PC-3 (cell line): ENCODE results near the gene ERBB4. TPM values are rescaled to one million over a fixed set of nuclear protein-coding genes. Genes with fewer than 3 reads are reported as not detected.

Experiments used
- ATAC-seq: fragments of 200-7000 bp; cut with Tn5 transposase; 2 replicates; pipeline ENCODE4 v1.9.1; 2020; ENCODE audit warnings: mild to moderate bottlenecking, moderate library complexity
- BruUV-seq: library from RNA; stranded (reverse); fragments of 400-500 nt; replicated peaks from 2 replicates; lab custom pipeline; 2021; lab: Mats Ljungman, UMichigan
- CTCF ChIA-PET: fragments of 300-600 bp; sonication (Branson Sonifier 250); formaldehyde crosslinking; loops from one replicate; lab custom pipeline; 2022; ENCODE audit warnings: antibody characterized with exemption; lab: Charles Lee
- POLR2A ChIA-PET: fragments of 300-600 bp; sonication (Branson Sonifier 250); formaldehyde crosslinking; loops from one replicate; lab custom pipeline; 2022; ENCODE audit warnings: antibody characterized with exemption; ENCODE audit not compliant: unreplicated experiment; lab: Charles Lee
- DNase-seq: peaks from one replicate; pipeline ENCODE4 v3.0.0-alpha.2; 2015
- H2AFZ ChIP-seq: fragments of 300-600 bp; sonication (generic); 2 replicates; pipeline ENCODE4 v1.6.0; 2016; ENCODE audit warnings: antibody characterized with exemption, low read length
- H3F3A ChIP-seq: fragments of 300-600 bp; sonication (generic); one replicate; pipeline ENCODE4 v1.6.0; 2017; ENCODE audit warnings: antibody characterized with exemption, low read length, control low read depth, mild to moderate bottlenecking; ENCODE audit not compliant: unreplicated experiment
- H3K27ac ChIP-seq: fragments of 300-600 bp; sonication (generic); 2 replicates; pipeline ENCODE4 v1.5.1; 2016; ENCODE audit warnings: mild to moderate bottlenecking, low read length
- H3K27me3 ChIP-seq: fragments of 300-600 bp; sonication (generic); 2 replicates; pipeline ENCODE4 v1.6.1; 2016; ENCODE audit warnings: low read length, mixed read lengths
- H3K36me3 ChIP-seq: fragments of 300-600 bp; sonication (generic); 2 replicates; pipeline ENCODE4 v1.6.1; 2016; ENCODE audit warnings: low read depth, mixed run types, low read length, mixed read lengths
- H3K4me1 ChIP-seq: fragments of 300-600 bp; sonication (generic); 2 replicates; pipeline ENCODE4 v1.5.1; 2016; ENCODE audit warnings: low read length; ENCODE audit not compliant: insufficient read depth
- H3K4me2 ChIP-seq: fragments of 300-600 bp; sonication (generic); 2 replicates; pipeline ENCODE4 v1.6.0; 2016; ENCODE audit warnings: low read length
- H3K4me3 ChIP-seq: fragments of 300-600 bp; sonication (generic); 2 replicates; pipeline ENCODE4 v1.5.1; 2016; ENCODE audit warnings: mild to moderate bottlenecking, low read length, mixed read lengths
- H3K79me2 ChIP-seq: fragments of 300-600 bp; sonication (generic); 2 replicates; pipeline ENCODE4 v1.6.1; 2017; ENCODE audit warnings: low read length, mixed read lengths
- H3K9ac ChIP-seq: fragments of 300-600 bp; sonication (generic); 2 replicates; pipeline ENCODE4 v1.6.0; 2016; ENCODE audit warnings: mild to moderate bottlenecking, low read length
- H3K9me2 ChIP-seq: fragments of 300-600 bp; sonication (generic); replicated peaks from 2 replicates; pipeline ENCODE4 v1.6.1; 2016; ENCODE audit warnings: mixed run types, low read length, mixed read lengths
- H3K9me3 ChIP-seq: fragments of 300-600 bp; sonication (generic); 2 replicates; pipeline ENCODE4 v1.6.1; 2016; ENCODE audit warnings: low read length, mixed read lengths
- H4K20me1 ChIP-seq: fragments of 300-600 bp; sonication (generic); 2 replicates; pipeline ENCODE4 v1.6.1; 2016; ENCODE audit warnings: low read length, mixed read lengths
- EZH2 ChIP-seq: fragments of 300-600 bp; sonication (generic); IDR thresholded peaks from one replicate; pipeline ENCODE4 v1.6.1; 2017; ENCODE audit warnings: antibody characterized with exemption, mild to moderate bottlenecking, low read length; ENCODE audit not compliant: unreplicated experiment
- EZH2phosphoT487 ChIP-seq: fragments of 300-600 bp; sonication (generic); IDR thresholded peaks from 2 replicates; pipeline ENCODE4 v1.6.1; 2018; ENCODE audit warnings: mild to moderate bottlenecking, antibody characterized with exemption, low read length, borderline replicate concordance
- intact Hi-C: fragments of 100-400 bp; cut with micrococcal nuclease; formaldehyde crosslinking; loops from 2 replicates; pipeline ENCODE4 v1.9.0; 2023
- total RNA-seq: library from RNA; depleted of rRNA; stranded (reverse); fragments of >200 nt; gene quantifications from 2 replicates; pipeline ENCODE4 v1.2.3, GENCODE V29; 2014
- TF ChIP-seq, protein P1 (sequence below): fragments of 300-600 bp; sonication (generic); conservative IDR thresholded peaks from 2 replicates; pipeline ENCODE4 v1.5.1; 2017; ENCODE audit warnings: antibody characterized with exemption, low read depth, mild to moderate bottlenecking, low read length

The ERBB4 gene
- total RNA-seq, 1 experiment from 2014 or later: under 0.01 TPM

DNA sequence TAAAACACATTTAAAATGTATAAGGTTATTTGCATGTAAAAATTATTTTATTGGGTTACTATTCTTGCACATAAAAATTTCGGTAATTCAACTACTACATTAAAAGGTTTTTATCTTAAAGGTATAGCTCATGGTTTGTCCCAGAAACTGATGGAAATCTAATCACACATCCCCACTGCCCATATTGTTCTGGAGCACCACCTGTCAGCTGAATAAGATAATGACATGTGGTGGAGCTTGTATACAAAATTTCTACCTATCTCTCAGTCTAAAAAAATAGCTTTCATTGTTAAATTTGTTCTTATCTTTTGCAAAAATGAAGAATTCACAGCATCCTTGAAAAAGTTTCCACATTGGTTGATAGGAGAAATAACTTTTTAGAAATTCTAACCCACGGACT, 18.3 kb downstream of the ERBB4 start:
- CTCF ChIA-PET: interaction anchor here (0.6 to 0.8 kb wide), 5 partner anchors 9 to 744 kb away, joined by 3 to 5 read pairs (median 3); no protein-coding TSS in a partner anchor
- no peak overlapping the region for H3K27ac ChIP-seq
- ATAC-seq (peak; percentile 60), DNase-seq (peak; percentile 25)
- intact Hi-C loops: loop anchor here (1.0 to 10.0 kb wide), 6 partner anchors 47 to 516 kb away; no protein-coding TSS in a partner anchor
- H2AFZ ChIP-seq: no peak overlapping the region
- H3K4me2 ChIP-seq: no peak overlapping the region
- TF ChIP-seq EZH2 (no peak), EZH2phosphoT487 (no peak)
- TF ChIP-seq, protein P1, sequence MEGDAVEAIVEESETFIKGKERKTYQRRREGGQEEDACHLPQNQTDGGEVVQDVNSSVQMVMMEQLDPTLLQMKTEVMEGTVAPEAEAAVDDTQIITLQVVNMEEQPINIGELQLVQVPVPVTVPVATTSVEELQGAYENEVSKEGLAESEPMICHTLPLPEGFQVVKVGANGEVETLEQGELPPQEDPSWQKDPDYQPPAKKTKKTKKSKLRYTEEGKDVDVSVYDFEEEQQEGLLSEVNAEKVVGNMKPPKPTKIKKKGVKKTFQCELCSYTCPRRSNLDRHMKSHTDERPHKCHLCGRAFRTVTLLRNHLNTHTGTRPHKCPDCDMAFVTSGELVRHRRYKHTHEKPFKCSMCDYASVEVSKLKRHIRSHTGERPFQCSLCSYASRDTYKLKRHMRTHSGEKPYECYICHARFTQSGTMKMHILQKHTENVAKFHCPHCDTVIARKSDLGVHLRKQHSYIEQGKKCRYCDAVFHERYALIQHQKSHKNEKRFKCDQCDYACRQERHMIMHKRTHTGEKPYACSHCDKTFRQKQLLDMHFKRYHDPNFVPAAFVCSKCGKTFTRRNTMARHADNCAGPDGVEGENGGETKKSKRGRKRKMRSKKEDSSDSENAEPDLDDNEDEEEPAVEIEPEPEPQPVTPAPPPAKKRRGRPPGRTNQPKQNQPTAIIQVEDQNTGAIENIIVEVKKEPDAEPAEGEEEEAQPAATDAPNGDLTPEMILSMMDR: peak; percentile 57
- no peaks in the 10 kb centered on the region for H4K20me1 ChIP-seq
- H3K9me2 ChIP-seq: no peaks in the 10 kb centered on the region
- H3K4me1 ChIP-seq: no peaks in the 10 kb centered on the region
- H3F3A ChIP-seq: no peaks in the 10 kb centered on the region
- H3K27me3 ChIP-seq: 0 out of 2 replicates have a peak, but pooled peaks cover 3% of the 10 kb centered on the region
- H3K4me3 ChIP-seq: no peak overlapping the region
- no peak overlapping the region for H3K9ac ChIP-seq
- no peaks in the 10 kb centered on the region for H3K36me3 ChIP-seq
- POLR2A ChIA-PET: no interaction called here
- no peaks in the 10 kb centered on the region for H3K79me2 ChIP-seq
- no peaks in the 10 kb centered on the region for H3K9me3 ChIP-seq
- BruUV-seq: no TSS peak

- Histone ChIP-seq H3K9ac (no peak overlapping the region), H3K4me2 (no peak overlapping the region), H3K9me3 (no peaks in the 10 kb centered on the region), H3K9me2 (no peaks in the 10 kb centered on the region), H3K27ac (no peak overlapping the region), H4K20me1 (no peaks in the 10 kb centered on the region), H3K4me1 (no peaks in the 10 kb centered on the region), H3F3A (no peaks in the 10 kb centered on the region), H2AFZ (no peak overlapping the region), H3K27me3 (no peaks in the 10 kb centered on the region), H3K79me2 (no peaks in the 10 kb centered on the region), H3K36me3 (no peaks in the 10 kb centered on the region), H3K4me3 (no peak overlapping the region)
- CTCF ChIA-PET: no interaction called here
- no TSS peak for BruUV-seq
- ATAC-seq (no peak), DNase-seq (no peak)
- POLR2A ChIA-PET: no interaction called here
- TF ChIP-seq, protein P1: no peak
- no peak for TF ChIP-seq EZH2phosphoT487
- intact Hi-C loops: no loop called here
These were observed 20.9 kb downstream of the ERBB4 start for GRCh38 chr2:212517693-212518092.

GRCh38 chr2:212505586-212505985, 33.0 kb downstream of the ERBB4 start:
- TF ChIP-seq, protein P1: no peak
- TF ChIP-seq EZH2phosphoT487: no peak
- no peak for TF ChIP-seq EZH2
- H3F3A ChIP-seq: no peaks in the 10 kb centered on the region
- no peak overlapping the region for H3K27ac ChIP-seq
- ChIA-PET CTCF (no interaction called here), POLR2A (no interaction called here)
- H3K36me3 ChIP-seq: no peaks in the 10 kb centered on the region
- H3K9me3 ChIP-seq: no peaks in the 10 kb centered on the region
- H3K4me3 ChIP-seq: no peak overlapping the region
- H2AFZ ChIP-seq: no peak overlapping the region
- intact Hi-C loops: no loop called here
- no TSS peak for BruUV-seq
- H3K4me1 ChIP-seq: no peaks in the 10 kb centered on the region
- no peaks in the 10 kb centered on the region for H3K79me2 ChIP-seq
- peaks cover 11% of the 10 kb centered on the region; the same call in 1 of the 2 replicates for H3K27me3 ChIP-seq
- no peaks in the 10 kb centered on the region for H4K20me1 ChIP-seq
- ATAC-seq (no peak), DNase-seq (no peak)
- no peaks in the 10 kb centered on the region for H3K9me2 ChIP-seq
- H3K9ac ChIP-seq: no peak overlapping the region
- H3K4me2 ChIP-seq: no peak overlapping the region
